MM.1S (cell line): ENCODE results near the gene DNAJB6.

Experiments
- DNase-seq: peaks from one replicate; pipeline ENCODE4 v3.0.0-alpha.2; 2015
- H2AFZ ChIP-seq: fragments of 300-600 bp; sonication (generic); 2 replicates; pipeline ENCODE4 v1.6.0; 2016; ENCODE audit warnings: antibody characterized with exemption, low read length
- H3F3A ChIP-seq: fragments of 300-600 bp; sonication (generic); 2 replicates; pipeline ENCODE4 v1.6.1; 2016; ENCODE audit warnings: mild to moderate bottlenecking, antibody characterized with exemption, low read length, moderate library complexity, mixed read lengths; ENCODE audit not compliant: insufficient read depth
- H3K27ac ChIP-seq: fragments of 300-600 bp; sonication (generic); 2 replicates; pipeline ENCODE4 v1.5.1; 2016; ENCODE audit warnings: mild to moderate bottlenecking, low read length
- H3K27me3 ChIP-seq: fragments of 300-600 bp; sonication (generic); replicated peaks from 2 replicates; pipeline ENCODE4 v1.6.0; 2016; ENCODE audit warnings: low read length; ENCODE audit not compliant: insufficient read depth
- H3K36me3 ChIP-seq: fragments of 300-600 bp; sonication (generic); replicated peaks from 2 replicates; pipeline ENCODE4 v1.6.1; 2016; ENCODE audit warnings: mild to moderate bottlenecking, low read length, mixed read lengths; ENCODE audit not compliant: insufficient read depth
- H3K4me1 ChIP-seq: fragments of 300-600 bp; sonication (generic); 2 replicates; pipeline ENCODE4 v1.6.1; 2016; ENCODE audit warnings: low read length, mixed read lengths
- H3K4me2 ChIP-seq: fragments of 300-600 bp; sonication (generic); 2 replicates; pipeline ENCODE4 v1.6.0; 2016; ENCODE audit warnings: low read depth, low read length
- H3K4me3 ChIP-seq: fragments of 300-600 bp; sonication (generic); 2 replicates; pipeline ENCODE4 v1.5.1; 2016; ENCODE audit warnings: low read length, mixed read lengths
- H3K79me2 ChIP-seq: fragments of 300-600 bp; sonication (generic); 2 replicates; pipeline ENCODE4 v1.6.1; 2016; ENCODE audit warnings: mixed run types, low read length, mixed read lengths
- H3K9ac ChIP-seq: fragments of 300-600 bp; sonication (generic); 2 replicates; pipeline ENCODE4 v1.6.1; 2016; ENCODE audit warnings: low read length, mixed read lengths
- H3K9me2 ChIP-seq: fragments of 300-600 bp; sonication (generic); replicated peaks from 2 replicates; pipeline ENCODE4 v1.6.1; 2016; ENCODE audit warnings: mild to moderate bottlenecking, low read length, mixed read lengths; ENCODE audit not compliant: insufficient read depth
- H3K9me3 ChIP-seq: fragments of 300-600 bp; sonication (generic); replicated peaks from 2 replicates; pipeline ENCODE4 v1.6.1; 2016; ENCODE audit warnings: mild to moderate bottlenecking, low read length, mixed read lengths; ENCODE audit not compliant: insufficient read depth
- H4K20me1 ChIP-seq: fragments of 300-600 bp; sonication (generic); 2 replicates; pipeline ENCODE4 v1.6.1; 2016; ENCODE audit warnings: mild to moderate bottlenecking, low read length, moderate library complexity, mixed read lengths; ENCODE audit not compliant: insufficient read depth
- CTCF ChIP-seq: fragments of 300-600 bp; sonication (generic); IDR thresholded peaks from 2 replicates; pipeline ENCODE4 v1.5.1; 2016; ENCODE audit warnings: antibody characterized with exemption, low read length, mixed read lengths
- EZH2 ChIP-seq: fragments of 300-600 bp; sonication (generic); optimal IDR thresholded peaks from 2 replicates; pipeline ENCODE3; 2017; ENCODE audit warnings: low read depth, mild to moderate bottlenecking, antibody characterized with exemption, low read length, mixed read lengths
- EZH2phosphoT487 ChIP-seq: fragments of 300-600 bp; sonication (generic); IDR thresholded peaks from 2 replicates; pipeline ENCODE4 v1.6.1; 2018; ENCODE audit warnings: antibody characterized with exemption, low read length

Gene DNAJB6

GRCh38 chr7:157379493-157379892 is 42.7 kb downstream of the DNAJB6 start:
- Histone ChIP-seq H2AFZ (no peak overlapping the region), H3K4me2 (no peak overlapping the region), H3K9me3 (no peaks in the 10 kb centered on the region), H3K27ac (no peak overlapping the region), H3K9me2 (no peaks in the 10 kb centered on the region), H3K9ac (no peak overlapping the region), H3F3A (no peaks in the 10 kb centered on the region), H3K4me1 (no peaks in the 10 kb centered on the region), H3K79me2 (peaks cover 81% of the 10 kb centered on the region), H4K20me1 (peaks cover 19% of the 10 kb centered on the region; the same call in 1 of the 2 replicates), H3K27me3 (no peaks in the 10 kb centered on the region), H3K36me3 (peaks cover 22% of the 10 kb centered on the region), H3K4me3 (no peak overlapping the region)
- TF ChIP-seq CTCF, result no peak
- TF ChIP-seq EZH2phosphoT487, result no peak
- TF ChIP-seq EZH2, result no peak
- no peak for DNase-seq

- Histone ChIP-seq H3K9me2 (no peaks in the 10 kb centered on the region), H4K20me1 (peaks cover 19% of the 10 kb centered on the region; the same call in 1 of the 2 replicates), H3K79me2 (peaks cover 71% of the 10 kb centered on the region)
Observed at GRCh38 chr7:157380416-157380815, 43.6 kb downstream of the DNAJB6 start.

GRCh38 chr7:157383868-157384267 is 47.1 kb downstream of the DNAJB6 start:
- Histone ChIP-seq H3K9me3 (no peaks in the 10 kb centered on the region), H3K4me2 (no peak overlapping the region), H3K27me3 (no peaks in the 10 kb centered on the region), H3F3A (no peaks in the 10 kb centered on the region), H4K20me1 (0 out of 2 replicates have a peak, but pooled peaks cover 4% of the 10 kb centered on the region), H2AFZ (no peak overlapping the region), H3K9me2 (no peaks in the 10 kb centered on the region), H3K79me2 (peaks cover 38% of the 10 kb centered on the region), H3K4me1 (no peaks in the 10 kb centered on the region), H3K36me3 (peaks cover 30% of the 10 kb centered on the region), H3K27ac (no peak overlapping the region), H3K4me3 (no peak overlapping the region), H3K9ac (no peak overlapping the region)
- DNase-seq, result no peak
- no peak for TF ChIP-seq EZH2phosphoT487
- no peak for TF ChIP-seq CTCF
- no peak for TF ChIP-seq EZH2

More at GRCh38 chr7:157380416-157380815, 43.6 kb downstream of the DNAJB6 start:
- Histone ChIP-seq H3K4me3 (no peak overlapping the region), H3K27me3 (no peaks in the 10 kb centered on the region), H3K9ac (no peak overlapping the region), H3K4me2 (no peak overlapping the region), H3K9me3 (no peaks in the 10 kb centered on the region), H3K4me1 (no peaks in the 10 kb centered on the region), H2AFZ (no peak overlapping the region), H3F3A (no peaks in the 10 kb centered on the region), H3K36me3 (peaks cover 27% of the 10 kb centered on the region), H3K27ac (no peak overlapping the region)
- no peak for DNase-seq
- TF ChIP-seq EZH2, result no peak
- no peak for TF ChIP-seq CTCF
- TF ChIP-seq EZH2phosphoT487, result no peak
